Stimulated activated CD4-positive, alpha-beta T cell treated with anti-CD3 and anti-CD28 coated beads, Interleukin-2, amount 100 ng/mL, for 24 hours (primary cell): Measurements from ENCODE around the gene PLA2G6.

ENCODE experiments used
- DNase-seq, 2 donors: peaks; one replicate each; pipeline ENCODE4 v3.0.0-alpha.2; 2020

The PLA2G6 gene

DNA sequence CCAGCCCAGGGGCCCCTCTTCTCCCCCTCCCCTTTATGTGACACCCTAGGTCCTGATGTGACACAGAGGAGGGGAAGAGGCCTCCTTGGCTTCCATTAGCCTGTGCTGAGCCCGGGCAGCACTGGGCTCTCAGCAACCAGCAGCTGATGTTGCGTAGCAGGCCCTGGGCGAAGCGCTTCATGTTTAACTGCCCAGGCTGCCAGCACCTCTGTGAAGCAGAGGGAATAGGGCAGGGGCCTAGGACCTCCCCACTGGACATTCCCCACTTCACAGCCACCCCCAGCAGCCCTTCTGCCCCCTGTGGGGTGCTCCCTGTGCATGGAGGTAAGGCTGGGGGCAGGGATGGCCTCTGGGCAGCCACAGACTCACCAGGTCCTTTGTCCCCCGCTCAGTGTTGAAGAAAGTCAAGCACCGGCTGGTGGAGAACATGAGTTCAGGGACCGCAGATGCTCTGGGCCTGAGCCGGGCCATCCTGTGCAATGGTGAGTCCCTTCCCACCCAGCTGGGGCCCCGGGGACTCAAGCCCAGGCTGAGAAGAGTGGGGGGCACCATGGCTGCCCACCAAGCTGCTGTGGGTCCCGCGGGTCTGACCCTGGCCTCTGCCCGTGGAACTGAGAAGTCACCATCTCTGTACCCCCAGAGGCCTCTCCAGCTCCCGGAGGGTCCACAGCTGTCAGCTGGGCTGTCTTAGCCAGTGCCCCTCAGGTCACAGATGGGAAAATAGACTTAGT lies 112.8 kb downstream of the PLA2G6 start:
- no peak for DNase-seq

GRCh38 chr22:38067761-38068360 lies 113.8 kb downstream of the PLA2G6 start:
- DNase-seq: no peak

- DNase-seq: no peak
Measured at GRCh38 chr22:38067028-38067415, 114.6 kb downstream of the PLA2G6 start.

DNA sequence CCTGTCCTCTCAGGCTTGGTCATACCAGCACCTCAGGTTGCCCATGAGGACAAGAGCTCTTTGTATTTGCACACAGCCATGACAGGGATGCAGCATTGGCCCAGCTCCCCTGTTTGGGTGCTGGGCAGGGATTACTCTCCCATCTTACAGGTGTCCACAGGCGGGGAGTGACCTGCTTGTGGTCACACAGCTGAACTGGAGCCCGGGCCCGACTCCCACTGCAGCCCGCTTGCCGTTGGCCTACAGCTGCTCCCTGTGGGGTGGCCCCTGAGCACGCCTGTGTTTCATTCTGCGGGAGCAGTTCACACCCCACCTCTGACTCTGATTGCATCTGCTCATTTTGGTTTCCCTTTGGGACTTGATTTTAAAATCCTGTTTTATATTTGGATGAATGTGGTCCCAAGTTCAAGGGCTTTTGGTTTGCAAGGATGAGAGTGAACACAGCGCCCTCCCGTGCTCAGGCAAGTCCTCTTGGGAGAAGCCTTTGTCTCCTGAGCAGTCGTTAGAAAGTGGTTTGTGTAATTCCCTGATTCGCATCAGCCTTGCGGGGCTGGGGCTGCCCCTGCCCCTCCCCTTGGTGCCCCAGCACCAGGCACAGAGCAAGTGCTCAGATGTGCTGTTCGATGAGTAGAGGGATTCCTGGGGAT lies 115.1 kb downstream of the PLA2G6 start:
- DNase-seq: no peak

GRCh38 chr22:38065539-38065938 lies 116.1 kb downstream of the PLA2G6 start:
- DNase-seq: no peak

- DNase-seq: no peak
Measured at GRCh38 chr22:38062791-38063190, 118.8 kb downstream of the PLA2G6 start.
